HUES6 (cell line): ENCODE measurements around the gene MFSD11.
"Not testable (repeated sequence)": the region's sequence is repeated elsewhere in the genome, so short reads cannot be mapped to it uniquely, and the experiment has no call there.

Source experiments
- H3K27ac ChIP-seq: 2 replicates; pipeline ENCODE4 v1.7.0; 2013; ENCODE audit warnings: low read depth, mild to moderate bottlenecking, low read length, inconsistent platforms
- H3K27me3 ChIP-seq: 2 replicates; pipeline ENCODE4 v1.6.1; 2013; ENCODE audit warnings: low read length; ENCODE audit not compliant: control insufficient read depth, insufficient read depth
- H3K36me3 ChIP-seq: 2 replicates; pipeline ENCODE4 v1.6.1; 2013; ENCODE audit warnings: low read length; ENCODE audit not compliant: control insufficient read depth, insufficient read depth
- H3K4me1 ChIP-seq: 2 replicates; pipeline ENCODE4 v1.6.1; 2013; ENCODE audit warnings: low read length; ENCODE audit not compliant: control insufficient read depth, insufficient read depth
- H3K4me3 ChIP-seq: 2 replicates; pipeline ENCODE4 v1.5.1; 2013; ENCODE audit warnings: low read depth, low read length
- H3K9ac ChIP-seq: one replicate; pipeline ENCODE4 v1.6.1; 2013; ENCODE audit warnings: mild to moderate bottlenecking, low read length
- H3K9me3 ChIP-seq: 2 replicates; pipeline ENCODE4 v1.6.1; 2013; ENCODE audit warnings: low read depth, low read length; ENCODE audit not compliant: control insufficient read depth, insufficient read depth

MFSD11 gene

DNA sequence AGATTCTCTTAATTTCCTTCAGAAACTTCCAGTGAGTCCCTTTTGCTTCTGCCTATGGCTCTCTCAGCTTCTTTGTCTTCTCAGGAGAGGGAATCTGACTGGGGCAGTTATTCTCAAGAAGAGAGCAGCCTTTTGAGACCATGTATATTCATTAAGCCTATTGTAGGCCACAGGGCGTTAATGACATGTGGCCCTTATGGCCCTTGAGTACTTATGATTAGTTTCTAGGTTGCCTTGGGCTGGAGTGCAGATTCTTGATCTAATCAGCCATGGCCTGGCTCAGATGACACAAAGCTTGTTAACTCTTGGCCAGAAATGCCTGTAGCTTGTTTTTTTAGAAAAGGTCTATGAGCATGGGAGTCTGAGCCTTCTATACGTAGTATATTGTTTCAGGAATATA lies 17.4 kb downstream of the MFSD11 start:
- Histone ChIP-seq H3K36me3 (peaks cover 25% of the 10 kb centered on the region), H3K9me3 (no peaks in the 10 kb centered on the region), H3K9ac (no peak overlapping the region), H3K27me3 (no peaks in the 10 kb centered on the region), H3K27ac (no peak overlapping the region), H3K4me3 (no peak overlapping the region), H3K4me1 (no peaks in the 10 kb centered on the region)

DNA sequence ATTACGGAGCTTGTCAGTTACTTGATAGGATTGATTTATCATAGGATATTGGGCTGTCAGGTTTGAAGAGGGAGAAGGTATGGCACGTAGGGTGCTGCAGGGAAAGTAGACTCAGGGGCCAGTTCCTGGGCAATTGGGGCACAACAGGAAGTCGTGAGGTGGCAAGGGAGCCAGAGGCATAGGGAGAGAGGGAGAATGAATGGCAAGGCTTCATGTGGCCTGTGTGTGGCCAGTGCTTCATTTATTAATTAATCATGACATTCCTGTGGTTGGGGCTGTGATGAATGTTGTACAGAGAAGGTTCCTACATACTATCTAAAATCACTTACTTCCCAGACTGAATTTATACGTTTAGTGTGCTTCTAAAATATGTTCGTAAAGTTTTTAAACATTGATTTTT lies 19.3 kb downstream of the MFSD11 start:
- H3K4me3 ChIP-seq, result no peak overlapping the region
- H3K9ac ChIP-seq, result no peak overlapping the region
- H3K4me1 ChIP-seq, result no peaks in the 10 kb centered on the region
- H3K36me3 ChIP-seq, result peaks cover 25% of the 10 kb centered on the region
- H3K9me3 ChIP-seq, result no peaks in the 10 kb centered on the region
- no peaks in the 10 kb centered on the region for H3K27me3 ChIP-seq
- H3K27ac ChIP-seq, result no peak overlapping the region

DNA sequence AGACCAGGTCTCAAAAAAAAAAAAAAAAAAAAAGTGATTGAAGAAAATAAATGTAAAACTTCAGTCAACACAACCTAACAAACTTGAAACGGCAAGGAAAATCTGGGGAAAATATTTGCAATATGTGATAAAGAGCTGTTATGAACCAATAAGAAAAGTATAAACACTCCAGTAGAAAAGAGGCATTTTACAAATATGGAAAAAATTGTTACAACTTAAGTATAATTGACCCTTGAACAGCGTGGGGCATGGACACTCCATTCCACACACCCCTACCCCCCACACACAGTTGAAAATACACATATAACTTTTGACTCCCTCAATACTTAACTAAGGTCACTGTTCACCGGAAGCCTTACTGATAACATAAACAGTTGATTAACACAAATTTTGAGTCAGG lies 20.7 kb downstream of the MFSD11 start:
- Histone ChIP-seq H3K27ac (no peak overlapping the region), H3K36me3 (peaks cover 25% of the 10 kb centered on the region), H3K9me3 (no peaks in the 10 kb centered on the region), H3K9ac (no peak overlapping the region), H3K27me3 (no peaks in the 10 kb centered on the region), H3K4me1 (peaks cover 4% of the 10 kb centered on the region; the same call in 1 of the 2 replicates), H3K4me3 (no peak overlapping the region)

DNA sequence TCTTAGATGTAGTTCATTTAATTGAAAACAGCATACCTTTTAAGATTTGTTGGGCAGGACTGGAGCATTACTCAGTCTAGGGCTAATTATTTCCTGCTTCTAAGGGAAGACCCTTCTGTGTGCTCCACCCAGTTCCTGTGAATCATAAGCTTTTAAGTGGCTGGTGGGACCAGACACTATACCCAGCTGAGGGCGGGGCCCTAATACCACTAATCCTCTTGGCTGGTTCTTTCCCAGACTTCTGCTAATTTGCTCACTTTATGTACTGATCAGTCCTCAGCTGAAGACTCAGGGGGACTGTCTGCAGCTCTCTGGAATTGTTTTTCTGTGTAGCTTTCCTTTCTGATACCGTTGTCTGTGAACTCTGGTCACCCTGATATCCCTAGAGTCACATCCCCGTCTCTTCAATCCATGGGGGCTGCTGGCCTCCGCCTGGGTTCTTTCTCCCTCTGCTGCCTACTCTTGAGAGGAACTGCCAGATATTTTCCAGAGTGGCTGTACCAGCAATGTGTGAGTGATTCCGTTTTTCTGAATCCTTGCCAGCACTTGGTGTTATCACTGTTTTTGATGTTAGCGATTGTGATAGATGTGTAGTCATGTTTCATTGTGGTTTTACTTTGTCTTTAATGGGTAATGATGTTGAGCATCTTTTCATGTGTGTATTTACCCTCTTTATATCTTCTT lies 35.1 kb downstream of the MFSD11 start:
- Histone ChIP-seq H3K4me1 (no peaks in the 10 kb centered on the region), H3K36me3 (peaks cover 31% of the 10 kb centered on the region), H3K4me3 (no peak overlapping the region), H3K9me3 (no peaks in the 10 kb centered on the region), H3K27me3 (no peaks in the 10 kb centered on the region), H3K27ac (no peak overlapping the region), H3K9ac (no peak overlapping the region)

DNA sequence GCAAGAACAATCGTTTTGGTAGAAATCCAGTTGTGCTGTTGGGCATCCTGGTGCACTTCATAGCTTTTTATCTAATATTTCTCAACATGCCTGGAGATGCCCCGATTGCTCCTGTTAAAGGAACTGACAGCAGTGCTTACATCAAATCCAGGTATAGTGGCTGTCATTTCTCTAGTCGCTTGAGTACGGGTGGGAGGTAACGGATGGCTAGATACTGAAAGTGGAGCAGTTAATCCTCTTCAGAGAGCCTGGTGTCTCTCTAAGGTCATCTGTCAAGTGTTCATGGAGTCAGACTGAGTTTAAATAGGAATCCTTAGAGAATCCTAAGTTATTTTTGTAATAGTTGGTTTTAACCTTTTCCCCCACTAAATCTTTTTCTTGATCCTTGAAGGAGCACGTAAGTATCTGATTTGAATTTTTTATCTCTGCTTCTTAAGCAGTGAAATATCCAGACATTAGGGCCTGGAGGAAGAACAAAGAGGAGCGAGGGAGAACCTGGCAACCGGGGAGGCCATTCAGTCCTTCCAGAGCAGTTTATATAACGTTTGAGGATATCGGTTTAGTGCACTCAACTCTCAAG lies 37.2 kb downstream of the MFSD11 start:
- no peak overlapping the region for H3K27ac ChIP-seq
- no peaks in the 10 kb centered on the region for H3K4me1 ChIP-seq
- no peaks in the 10 kb centered on the region for H3K9me3 ChIP-seq
- H3K4me3 ChIP-seq, result no peak overlapping the region
- no peaks in the 10 kb centered on the region for H3K27me3 ChIP-seq
- H3K36me3 ChIP-seq, result peaks cover 29% of the 10 kb centered on the region
- no peak overlapping the region for H3K9ac ChIP-seq

DNA sequence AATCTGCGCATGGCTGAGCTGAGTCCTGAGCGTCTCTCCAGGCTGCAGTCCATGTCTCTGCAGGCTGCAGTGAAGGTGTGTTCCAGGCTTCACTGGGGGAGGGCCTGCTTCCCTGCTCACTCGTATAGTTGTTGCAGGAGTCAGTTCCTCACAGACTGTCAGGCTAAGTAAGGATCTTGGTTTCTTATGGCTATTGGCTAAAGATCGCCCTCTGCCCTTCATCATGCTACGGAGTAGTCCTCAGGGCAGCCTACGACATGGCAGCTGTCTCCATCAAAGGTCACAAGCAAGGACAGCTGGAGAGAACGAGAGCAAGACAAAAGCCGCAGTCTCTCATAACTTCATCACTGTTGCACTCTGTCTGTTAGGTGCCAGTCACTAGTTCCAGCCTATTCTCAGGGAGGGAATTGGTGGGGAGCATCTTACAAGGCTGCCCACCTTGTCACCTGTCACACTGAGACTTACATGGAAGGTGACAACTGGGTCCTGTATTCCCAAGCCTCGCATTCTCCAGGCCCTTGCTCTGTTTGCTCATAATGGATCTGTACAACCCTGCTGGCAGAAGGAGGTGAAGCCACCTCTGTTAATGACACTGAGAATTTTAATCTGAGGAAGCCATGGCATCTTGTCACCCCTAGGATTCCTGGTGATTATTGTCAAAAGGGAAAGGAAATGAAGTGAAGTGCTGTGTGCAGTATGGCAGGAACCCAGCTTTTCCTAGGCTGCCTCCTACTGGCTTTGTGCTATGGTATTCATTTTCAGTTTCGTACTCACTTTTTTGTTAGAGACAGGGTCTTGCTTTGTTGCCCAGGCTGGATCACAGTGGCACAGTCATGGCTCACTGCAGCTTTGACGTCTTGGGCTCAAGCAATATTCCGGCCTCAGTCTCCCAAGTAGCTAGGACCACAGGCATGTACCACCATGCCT lies 43.4 kb downstream of the MFSD11 start:
- Histone ChIP-seq H3K27ac (no peak overlapping the region), H3K36me3 (peaks cover 6% of the 10 kb centered on the region; the same call in 1 of the 2 replicates), H3K9ac (no peak overlapping the region), H3K4me1 (no peaks in the 10 kb centered on the region; the same call in 1 of the 2 replicates), H3K27me3 (no peaks in the 10 kb centered on the region), H3K9me3 (no peaks in the 10 kb centered on the region), H3K4me3 (no peak overlapping the region)

DNA sequence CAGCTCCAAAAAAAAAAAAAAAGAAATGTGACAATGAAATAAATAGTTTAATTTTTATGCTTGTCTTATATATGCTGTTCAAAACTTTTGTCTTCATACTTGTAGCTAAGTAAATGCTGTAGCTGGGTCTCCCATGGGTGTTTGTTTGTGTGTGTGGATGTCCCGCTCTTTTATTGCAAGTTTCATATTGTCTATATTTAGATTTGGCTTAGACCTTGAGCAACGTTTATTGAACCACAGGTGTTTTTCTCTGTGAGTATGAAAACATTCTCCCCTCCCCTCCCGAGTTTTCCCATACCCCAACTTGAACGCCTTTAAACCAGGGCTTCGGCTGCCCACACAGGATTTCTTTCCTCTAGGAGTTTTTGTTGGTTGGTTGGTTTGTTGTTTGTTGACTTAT lies 45.2 kb downstream of the MFSD11 start:
- H3K9me3 ChIP-seq, result no peaks in the 10 kb centered on the region
- no peaks in the 10 kb centered on the region for H3K27me3 ChIP-seq
- H3K27ac ChIP-seq, result no peak overlapping the region
- H3K9ac ChIP-seq, result no peak overlapping the region
- H3K4me3 ChIP-seq, result no peak overlapping the region
- peaks cover 3% of the 10 kb centered on the region; the same call in 1 of the 2 replicates for H3K36me3 ChIP-seq
- no peaks in the 10 kb centered on the region; the same call in 1 of the 2 replicates for H3K4me1 ChIP-seq

DNA sequence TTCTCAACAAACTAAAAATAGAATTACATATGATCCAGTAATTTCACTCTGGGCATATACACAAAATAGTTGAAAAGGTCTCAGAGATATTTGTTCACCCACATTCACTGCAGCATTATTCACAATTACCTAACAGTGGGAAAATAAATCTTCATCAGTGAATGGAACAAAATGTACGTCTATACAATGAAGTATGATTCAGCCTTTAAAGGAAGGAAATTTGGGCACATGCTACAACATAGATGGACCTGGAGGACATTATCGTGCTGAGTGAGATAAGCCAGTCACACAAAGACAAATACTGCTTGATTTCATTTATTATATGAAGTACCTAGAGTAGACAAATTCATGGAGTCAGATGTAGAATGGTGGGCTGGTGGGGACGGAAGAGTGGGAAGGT lies 47.0 kb downstream of the MFSD11 start:
- Histone ChIP-seq H3K27ac (no peak overlapping the region), H3K4me3 (no peak overlapping the region), H3K4me1 (no peaks in the 10 kb centered on the region; the same call in 1 of the 2 replicates), H3K36me3 (no peaks in the 10 kb centered on the region), H3K9ac (no peak overlapping the region), H3K27me3 (no peaks in the 10 kb centered on the region), H3K9me3 (no peaks in the 10 kb centered on the region)

DNA sequence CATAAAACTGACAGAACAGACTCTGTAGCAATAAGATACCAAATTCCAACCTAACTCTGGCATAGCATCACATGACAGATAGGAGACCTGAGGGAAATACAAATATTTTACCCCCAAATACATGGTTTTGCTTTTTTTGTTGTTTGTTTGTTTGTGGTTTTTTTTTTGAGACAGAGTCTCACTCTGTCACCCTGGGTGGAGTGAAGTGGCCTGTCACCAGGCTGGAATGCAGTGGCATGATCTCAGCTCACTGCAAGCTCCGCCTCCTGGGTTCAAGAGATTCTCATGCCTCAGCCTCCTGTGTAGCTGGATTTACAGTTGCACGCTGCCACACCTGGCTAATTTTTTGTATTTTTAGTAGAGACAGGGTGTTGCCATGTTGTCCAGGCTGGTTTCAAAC lies 49.9 kb downstream of the MFSD11 start:
- H3K27me3 ChIP-seq, H3K4me3 ChIP-seq, H3K9me3 ChIP-seq, H3K36me3 ChIP-seq, H3K4me1 ChIP-seq, H3K27ac ChIP-seq, H3K9ac ChIP-seq: not testable (repeated sequence)

DNA sequence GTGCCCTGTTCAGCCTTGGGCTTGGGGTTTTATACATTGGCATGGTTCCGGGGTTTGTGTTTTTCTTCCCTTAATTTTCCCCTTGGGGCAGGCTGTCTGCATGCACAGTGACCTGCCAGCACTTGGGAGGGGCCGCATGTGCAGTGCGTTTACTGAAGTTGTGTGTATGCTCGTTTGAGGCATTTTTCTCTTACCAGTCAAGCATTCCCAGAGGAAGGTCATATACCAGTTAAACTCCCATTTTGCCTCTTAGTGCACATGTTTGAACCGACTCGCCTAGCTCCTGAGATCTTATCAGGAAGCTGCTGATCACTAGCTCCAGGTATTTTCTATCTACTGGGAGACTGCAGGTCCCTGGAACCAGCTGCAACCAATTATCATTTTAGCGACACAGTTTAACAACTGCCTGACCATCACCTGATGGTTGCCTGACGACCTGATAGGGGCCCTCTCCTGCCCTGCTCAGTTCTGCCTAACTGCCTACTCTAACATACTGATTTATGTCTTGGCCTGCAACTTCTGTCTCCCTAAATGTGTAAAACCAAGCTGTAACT lies 51.4 kb downstream of the MFSD11 start:
- Histone ChIP-seq H3K9me3 (peaks cover 3% of the 10 kb centered on the region; the same call in 1 of the 2 replicates), H3K9ac (no peak overlapping the region), H3K27me3 (no peaks in the 10 kb centered on the region), H3K27ac (no peak overlapping the region), H3K4me3 (no peak overlapping the region), H3K36me3 (no peaks in the 10 kb centered on the region), H3K4me1 (no peaks in the 10 kb centered on the region; the same call in 1 of the 2 replicates)
